Astrocyte (in vitro differentiated cells and primary cell): ENCODE data around the gene LOXHD1. TPM values are rescaled to one million over a fixed set of nuclear protein-coding genes. Genes with fewer than 3 reads are reported as not detected.

Source experiments
- DNase-seq: peaks from one replicate; pipeline ENCODE4 v3.0.0-alpha.2; 2010; ENCODE audit warnings: low read depth
- FAIRE-seq: peaks from 2 replicates; lab custom pipeline; 2011; peaks lifted over from hg19 to GRCh38; lab: Jason Lieb, UNC
- H2AFZ ChIP-seq: 2 replicates; pipeline ENCODE4 v1.6.0; 2012; ENCODE audit warnings: low read depth, low read length, inconsistent platforms
- H3K27ac ChIP-seq: 2 replicates; pipeline ENCODE4 v1.5.1; 2011; ENCODE audit warnings: low read depth, low read length, inconsistent platforms
- H3K27me3 ChIP-seq: 2 replicates; pipeline ENCODE4 v1.6.0; 2011; ENCODE audit warnings: low read length, inconsistent platforms; ENCODE audit not compliant: insufficient read depth
- H3K36me3 ChIP-seq: 2 replicates; pipeline ENCODE4 v1.5.1; 2011; ENCODE audit warnings: low read length, inconsistent platforms; ENCODE audit not compliant: insufficient read depth
- H3K4me1 ChIP-seq: 2 replicates; pipeline ENCODE4 v1.5.1; 2011; ENCODE audit warnings: low read length, inconsistent platforms; ENCODE audit not compliant: insufficient read depth
- H3K4me2 ChIP-seq: 2 replicates; pipeline ENCODE4 v1.6.0; 2012; ENCODE audit warnings: low read length, inconsistent platforms
- H3K4me3 ChIP-seq: 2 replicates; pipeline ENCODE4 v1.5.1; 2011; ENCODE audit warnings: low read depth, mild to moderate bottlenecking, low read length, inconsistent platforms; ENCODE audit not compliant: insufficient read depth
- H3K79me2 ChIP-seq: 2 replicates; pipeline ENCODE4 v1.6.0; 2012; ENCODE audit warnings: mild to moderate bottlenecking, low read length, inconsistent platforms; ENCODE audit not compliant: insufficient read depth
- H3K9ac ChIP-seq: 2 replicates; pipeline ENCODE4 v1.6.0; 2012; ENCODE audit warnings: mild to moderate bottlenecking, low read length, inconsistent platforms
- H3K9me3 ChIP-seq: 2 replicates; pipeline ENCODE4 v1.5.1; 2012; ENCODE audit warnings: low read depth, mild to moderate bottlenecking, low read length, inconsistent platforms; ENCODE audit not compliant: insufficient read depth
- H4K20me1 ChIP-seq: 2 replicates; pipeline ENCODE4 v1.6.0; 2012; ENCODE audit warnings: low read length, inconsistent platforms; ENCODE audit not compliant: insufficient read depth
- H3K27ac Mint-ChIP-seq: one replicate; pipeline ENCODE4 v1.8.0; 2021; ENCODE audit warnings: mild to moderate bottlenecking, mixed read lengths; ENCODE audit not compliant: unreplicated experiment
- H3K27me3 Mint-ChIP-seq: one replicate; pipeline ENCODE4 v1.8.0; 2021; ENCODE audit warnings: low read depth, mixed read lengths; ENCODE audit not compliant: unreplicated experiment
- H3K36me3 Mint-ChIP-seq: one replicate; pipeline ENCODE4 v1.8.0; 2021; ENCODE audit warnings: low read depth, mixed read lengths; ENCODE audit not compliant: unreplicated experiment
- H3K4me1 Mint-ChIP-seq: one replicate; pipeline ENCODE4 v1.8.0; 2021; ENCODE audit warnings: low read depth, mixed read lengths; ENCODE audit not compliant: unreplicated experiment
- H3K4me3 Mint-ChIP-seq: one replicate; pipeline ENCODE4 v1.8.0; 2021; ENCODE audit warnings: mild to moderate bottlenecking, moderate library complexity, mixed read lengths; ENCODE audit not compliant: unreplicated experiment
- H3K9me3 Mint-ChIP-seq: one replicate; pipeline ENCODE4 v1.8.0; 2021; ENCODE audit warnings: mild to moderate bottlenecking, mixed read lengths; ENCODE audit not compliant: unreplicated experiment
- CTCF ChIP-seq: IDR thresholded peaks from 2 replicates; pipeline ENCODE4 v1.5.1; 2011; ENCODE audit warnings: low read depth, mild to moderate bottlenecking, inconsistent platforms, low read length, moderate library complexity; ENCODE audit not compliant: insufficient read depth
- EZH2 ChIP-seq: IDR thresholded peaks from 2 replicates; pipeline ENCODE4 v1.6.1; 2012; ENCODE audit warnings: mild to moderate bottlenecking, low read length, inconsistent platforms; ENCODE audit not compliant: insufficient read depth
- total RNA-seq: library from RNA; stranded (reverse); gene quantifications from 2 replicates; pipeline ENCODE4 v1.2.1, GENCODE V29; 2021

LOXHD1 gene
- total RNA-seq, 1 donor from 2014 or later, result not detected

- Histone ChIP-seq H3K27me3 (peaks cover 6% of the 10 kb centered on the region), H3K36me3 (no peaks in the 10 kb centered on the region), H3K4me1 (no peaks in the 10 kb centered on the region), H3K9ac (no peak overlapping the region), H2AFZ (no peak overlapping the region), H3K4me2 (no peak overlapping the region), H4K20me1 (no peaks in the 10 kb centered on the region), H3K4me3 (no peak overlapping the region), H3K9me3 (no peaks in the 10 kb centered on the region), H3K79me2 (no peaks in the 10 kb centered on the region), H3K27ac (no peak overlapping the region)
- Mint-ChIP-seq H3K36me3 (no peaks in the 10 kb centered on the region), H3K4me3 (no peak overlapping the region), H3K9me3 (peaks cover 2% of the 10 kb centered on the region), H3K27ac (no peak overlapping the region), H3K4me1 (peaks cover 3% of the 10 kb centered on the region), H3K27me3 (peaks cover 45% of the 10 kb centered on the region)
- no peak for TF ChIP-seq EZH2
- no peak for FAIRE-seq
- DNase-seq, result no peak
These were observed 191.9 kb downstream of the LOXHD1 start for GRCh38 chr18:46464926-46465655.

GRCh38 chr18:46462523-46462922 lies 194.5 kb downstream of the LOXHD1 start:
- Mint-ChIP-seq H3K36me3 (no peaks in the 10 kb centered on the region), H3K9me3 (peaks cover 2% of the 10 kb centered on the region), H3K4me3 (no peak overlapping the region), H3K27me3 (peaks cover 36% of the 10 kb centered on the region), H3K27ac (no peak overlapping the region), H3K4me1 (peaks cover 3% of the 10 kb centered on the region)
- Histone ChIP-seq H3K4me1 (no peaks in the 10 kb centered on the region), H3K27ac (no peak overlapping the region), H3K9me3 (no peaks in the 10 kb centered on the region), H3K4me2 (no peak overlapping the region), H2AFZ (no peak overlapping the region), H3K36me3 (no peaks in the 10 kb centered on the region), H4K20me1 (no peaks in the 10 kb centered on the region), H3K9ac (no peak overlapping the region), H3K27me3 (peaks cover 6% of the 10 kb centered on the region), H3K4me3 (no peak overlapping the region), H3K79me2 (no peaks in the 10 kb centered on the region)
- no peak for FAIRE-seq
- DNase-seq, result no peak
- TF ChIP-seq EZH2, result no peak
- no peak for TF ChIP-seq CTCF

GRCh38 chr18:46461993-46462392 lies 195.0 kb downstream of the LOXHD1 start:
- FAIRE-seq, result no peak
- Mint-ChIP-seq H3K27me3 (peaks cover 37% of the 10 kb centered on the region), H3K27ac (no peak overlapping the region), H3K9me3 (peaks cover 2% of the 10 kb centered on the region), H3K4me3 (no peak overlapping the region), H3K36me3 (no peaks in the 10 kb centered on the region), H3K4me1 (peaks cover 3% of the 10 kb centered on the region)
- H4K20me1 ChIP-seq, result no peaks in the 10 kb centered on the region
- no peak overlapping the region for H3K4me3 ChIP-seq
- H3K4me2 ChIP-seq, result no peak overlapping the region
- H3K4me1 ChIP-seq, result no peaks in the 10 kb centered on the region
- H3K9me3 ChIP-seq, result no peaks in the 10 kb centered on the region
- H3K79me2 ChIP-seq, result no peaks in the 10 kb centered on the region
- no peak overlapping the region for H2AFZ ChIP-seq
- H3K27ac ChIP-seq, result no peak overlapping the region
- H3K27me3 ChIP-seq, result peaks cover 6% of the 10 kb centered on the region
- no peak overlapping the region for H3K9ac ChIP-seq
- TF ChIP-seq EZH2 (no peak), CTCF (no peak)
- H3K36me3 ChIP-seq, result no peaks in the 10 kb centered on the region
- no peak for DNase-seq
